OCI-LY1 (cell line): ENCODE measurements around the gene PPARD.

Experiments
- H2AFZ ChIP-seq: fragments of 200-600 bp; sonication (generic), shearing (Covaris generic); 2 replicates; pipeline ENCODE4 v1.6.0; 2014; ENCODE audit warnings: antibody characterized with exemption, mild to moderate bottlenecking, low read length
- H3F3A ChIP-seq: fragments of 200-600 bp; sonication (generic), shearing (Covaris generic); 2 replicates; pipeline ENCODE4 v1.6.0; 2014; ENCODE audit warnings: mild to moderate bottlenecking, antibody characterized with exemption, low read length, moderate library complexity; ENCODE audit not compliant: insufficient read depth
- H3K27ac ChIP-seq: fragments of 200-600 bp; sonication (generic); 2 replicates; pipeline ENCODE4 v1.5.1; 2014; ENCODE audit warnings: low read length, mixed run types, mild to moderate bottlenecking, low read depth; ENCODE audit not compliant: poor library complexity, severe bottlenecking
- H3K27me3 ChIP-seq: fragments of 200-600 bp; sonication (generic); 2 replicates; pipeline ENCODE4 v1.6.0; 2014; ENCODE audit warnings: antibody characterized with exemption, mild to moderate bottlenecking, low read length, moderate library complexity; ENCODE audit not compliant: insufficient read depth
- H3K36me3 ChIP-seq: fragments of 200-600 bp; sonication (generic); 2 replicates; pipeline ENCODE4 v1.6.1; 2014; ENCODE audit warnings: mild to moderate bottlenecking, antibody characterized with exemption, low read length, moderate library complexity, mixed read lengths; ENCODE audit not compliant: insufficient read depth
- H3K4me1 ChIP-seq: fragments of 200-600 bp; sonication (generic); 2 replicates; pipeline ENCODE4 v1.5.1; 2014; ENCODE audit warnings: mild to moderate bottlenecking, low read length, moderate library complexity; ENCODE audit not compliant: insufficient read depth, severe bottlenecking
- H3K4me2 ChIP-seq: fragments of 200-600 bp; sonication (generic), shearing (Covaris generic); 2 replicates; pipeline ENCODE4 v1.6.1; 2014; ENCODE audit warnings: low read length
- H3K4me3 ChIP-seq: fragments of 200-600 bp; sonication (generic); 2 replicates; pipeline ENCODE4 v1.5.1; 2014; ENCODE audit warnings: low read length, low read depth, mild to moderate bottlenecking, mixed read lengths; ENCODE audit not compliant: poor library complexity, severe bottlenecking
- H3K79me2 ChIP-seq: fragments of 200-600 bp; shearing (Covaris generic); 2 replicates; pipeline ENCODE4 v1.6.1; 2016; ENCODE audit warnings: mixed run types, low read length, mixed read lengths; ENCODE audit not compliant: insufficient read depth
- H3K9ac ChIP-seq: fragments of 200-600 bp; sonication (generic), shearing (Covaris generic); 2 replicates; pipeline ENCODE4 v1.6.1; 2014; ENCODE audit warnings: mild to moderate bottlenecking, low read length, mixed read lengths
- H3K9me2 ChIP-seq: fragments of 200-600 bp; sonication (generic), shearing (Covaris generic); 2 replicates; pipeline ENCODE4 v1.6.1; 2014; ENCODE audit warnings: low read depth, mild to moderate bottlenecking, low read length, mixed read lengths
- H3K9me3 ChIP-seq: fragments of 200-600 bp; shearing (Covaris generic); 2 replicates; pipeline ENCODE4 v1.6.1; 2014; ENCODE audit warnings: low read length, mixed read lengths
- H4K20me1 ChIP-seq: fragments of 200-600 bp; sonication (generic), shearing (Covaris generic); 2 replicates; pipeline ENCODE4 v1.6.0; 2016; ENCODE audit warnings: mild to moderate bottlenecking, low read length; ENCODE audit not compliant: insufficient read depth
- EZH2 ChIP-seq: fragments of 200-600 bp; sonication (generic), shearing (Covaris generic); IDR thresholded peaks from 2 replicates; pipeline ENCODE4 v1.8.0; 2017; ENCODE audit warnings: borderline replicate concordance, mixed run types, mild to moderate bottlenecking, antibody characterized with exemption, low read length, moderate library complexity, mixed read lengths
- TF ChIP-seq, protein P1 (sequence below): fragments of 200-600 bp; sonication (generic), shearing (Covaris generic); IDR thresholded peaks from 2 replicates; pipeline ENCODE4 v1.5.1; 2017; ENCODE audit warnings: mild to moderate bottlenecking, antibody characterized with exemption, low read length, moderate library complexity, mixed read lengths

PPARD gene

DNA sequence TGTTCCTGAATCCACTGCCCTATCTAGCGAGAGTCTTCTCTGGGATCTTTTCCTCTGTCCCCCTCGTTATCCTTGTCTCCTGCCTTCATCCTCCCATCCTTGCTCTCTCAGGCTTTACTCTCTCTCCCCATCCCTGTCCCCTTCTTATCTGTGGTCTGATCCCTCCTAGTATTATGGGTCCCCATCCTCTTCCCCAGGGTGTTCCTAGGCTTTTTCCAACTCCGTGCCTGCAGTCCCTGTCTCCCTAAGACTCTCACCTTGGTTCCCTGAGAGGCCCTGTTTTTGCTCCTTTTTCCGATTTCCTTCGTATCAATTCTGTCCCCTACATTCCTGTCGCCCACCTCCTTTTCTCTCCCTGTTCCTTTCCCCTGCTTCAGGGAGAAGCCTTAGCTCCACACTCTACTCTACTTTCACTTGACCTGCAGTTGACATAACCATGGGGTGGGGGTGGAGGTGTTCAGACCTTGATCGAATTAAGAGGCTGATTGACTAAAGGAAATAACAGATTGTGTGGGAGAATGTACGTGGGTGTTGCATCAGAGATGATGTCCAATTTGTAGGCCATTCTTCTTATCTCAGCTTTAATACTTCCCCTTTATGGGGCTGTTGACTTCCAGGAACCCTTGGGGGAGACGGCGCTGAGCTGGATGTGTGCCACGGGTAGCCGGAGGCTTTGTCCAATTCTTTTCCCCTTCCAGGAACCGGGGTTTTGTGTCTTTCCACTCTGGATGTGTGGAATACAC lies 905 bp downstream of the PPARD start:
- TF ChIP-seq, protein P1, sequence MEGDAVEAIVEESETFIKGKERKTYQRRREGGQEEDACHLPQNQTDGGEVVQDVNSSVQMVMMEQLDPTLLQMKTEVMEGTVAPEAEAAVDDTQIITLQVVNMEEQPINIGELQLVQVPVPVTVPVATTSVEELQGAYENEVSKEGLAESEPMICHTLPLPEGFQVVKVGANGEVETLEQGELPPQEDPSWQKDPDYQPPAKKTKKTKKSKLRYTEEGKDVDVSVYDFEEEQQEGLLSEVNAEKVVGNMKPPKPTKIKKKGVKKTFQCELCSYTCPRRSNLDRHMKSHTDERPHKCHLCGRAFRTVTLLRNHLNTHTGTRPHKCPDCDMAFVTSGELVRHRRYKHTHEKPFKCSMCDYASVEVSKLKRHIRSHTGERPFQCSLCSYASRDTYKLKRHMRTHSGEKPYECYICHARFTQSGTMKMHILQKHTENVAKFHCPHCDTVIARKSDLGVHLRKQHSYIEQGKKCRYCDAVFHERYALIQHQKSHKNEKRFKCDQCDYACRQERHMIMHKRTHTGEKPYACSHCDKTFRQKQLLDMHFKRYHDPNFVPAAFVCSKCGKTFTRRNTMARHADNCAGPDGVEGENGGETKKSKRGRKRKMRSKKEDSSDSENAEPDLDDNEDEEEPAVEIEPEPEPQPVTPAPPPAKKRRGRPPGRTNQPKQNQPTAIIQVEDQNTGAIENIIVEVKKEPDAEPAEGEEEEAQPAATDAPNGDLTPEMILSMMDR: no peak
- no peak for TF ChIP-seq EZH2
- Histone ChIP-seq H4K20me1 (no peaks in the 10 kb centered on the region), H3K27me3 (no peaks in the 10 kb centered on the region), H3K4me2 (peak overlapping the region; percentile 71), H3F3A (no peaks in the 10 kb centered on the region), H3K79me2 (no peaks in the 10 kb centered on the region), H3K9me2 (no peaks in the 10 kb centered on the region), H3K4me1 (peaks cover 26% of the 10 kb centered on the region), H3K36me3 (peaks cover 18% of the 10 kb centered on the region), H3K27ac (no peak overlapping the region), H2AFZ (no peak overlapping the region), H3K9ac (peak overlapping the region; percentile 56), H3K4me3 (peak overlapping the region; percentile 66), H3K9me3 (no peaks in the 10 kb centered on the region)

DNA sequence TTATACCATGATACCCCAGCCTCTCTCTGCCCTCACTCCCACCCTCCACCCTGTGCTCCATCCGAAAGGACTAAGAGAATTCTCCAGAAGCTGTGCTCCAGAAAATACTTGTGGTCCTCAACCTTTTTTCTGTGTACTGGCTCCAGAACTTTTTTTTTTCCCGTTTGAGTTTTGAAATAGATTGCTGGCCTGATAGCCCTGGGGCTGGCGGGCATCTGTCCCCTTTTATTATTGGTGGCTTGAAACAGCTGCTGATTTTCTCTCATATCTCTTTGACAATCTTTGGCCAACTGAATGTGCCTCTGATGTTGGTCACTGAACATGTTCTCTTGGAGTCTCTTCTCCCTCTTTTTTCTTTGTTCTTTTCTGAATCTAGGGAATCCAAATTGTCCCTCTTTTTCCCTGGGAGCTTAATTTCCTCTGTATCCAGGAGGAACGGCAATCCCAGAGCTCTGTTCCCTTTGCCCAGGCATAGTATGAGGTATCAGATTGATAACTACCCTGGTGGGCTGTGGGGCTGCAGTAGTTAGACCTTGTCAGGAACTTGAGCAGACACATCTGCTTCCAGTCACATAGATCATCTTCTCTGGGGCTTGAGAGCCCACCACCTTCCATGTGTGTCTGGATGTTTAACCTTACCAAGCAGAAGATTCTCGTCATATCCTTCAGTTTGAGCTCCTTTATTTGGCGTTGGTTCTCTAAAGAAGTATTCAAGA lies 1.6 kb downstream of the PPARD start:
- H3K4me2 ChIP-seq: peak overlapping the region; percentile 71; the same call in 1 of the 2 replicates
- H3F3A ChIP-seq: no peaks in the 10 kb centered on the region
- no peaks in the 10 kb centered on the region for H3K27me3 ChIP-seq
- H3K9ac ChIP-seq: no peak overlapping the region
- H3K9me3 ChIP-seq: no peaks in the 10 kb centered on the region
- peaks cover 18% of the 10 kb centered on the region for H3K36me3 ChIP-seq
- peaks cover 33% of the 10 kb centered on the region for H3K4me1 ChIP-seq
- H3K9me2 ChIP-seq: no peaks in the 10 kb centered on the region
- no peak for TF ChIP-seq EZH2
- TF ChIP-seq, protein P1: no peak
- H3K79me2 ChIP-seq: no peaks in the 10 kb centered on the region
- H4K20me1 ChIP-seq: no peaks in the 10 kb centered on the region
- no peak overlapping the region for H2AFZ ChIP-seq
- no peak overlapping the region for H3K27ac ChIP-seq
- peak overlapping the region; percentile 66 for H3K4me3 ChIP-seq

DNA sequence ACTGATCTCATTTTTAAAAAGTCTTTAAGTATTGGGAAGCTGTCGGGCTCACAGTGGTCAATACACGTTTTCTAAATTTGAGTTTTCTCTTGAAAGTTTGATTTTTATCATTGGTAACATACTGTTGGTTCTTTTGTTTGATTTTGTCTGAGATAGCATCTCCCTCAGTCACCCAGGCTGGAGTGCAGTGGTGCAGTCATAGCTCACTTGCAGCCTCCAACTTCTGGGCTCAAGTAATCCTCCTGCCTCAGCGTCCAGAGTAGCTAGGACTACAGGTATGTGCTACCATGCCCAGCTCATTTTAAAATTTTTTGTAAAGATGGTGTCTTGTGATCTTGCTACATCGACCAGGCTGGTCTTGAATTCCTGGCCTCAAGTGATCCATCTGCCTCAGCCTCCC lies 9.1 kb downstream of the PPARD start:
- Histone ChIP-seq H3K4me3 (no peak overlapping the region), H3K4me2 (no peak overlapping the region), H3K9me2 (no peaks in the 10 kb centered on the region), H2AFZ (no peak overlapping the region), H3K36me3 (peaks cover 23% of the 10 kb centered on the region; the same call in 1 of the 2 replicates), H3K4me1 (peaks cover 12% of the 10 kb centered on the region), H3K9ac (no peak overlapping the region), H3K9me3 (no peaks in the 10 kb centered on the region), H3F3A (no peaks in the 10 kb centered on the region), H3K27me3 (no peaks in the 10 kb centered on the region), H4K20me1 (no peaks in the 10 kb centered on the region), H3K79me2 (no peaks in the 10 kb centered on the region), H3K27ac (no peak overlapping the region)
- TF ChIP-seq, protein P1: no peak
- TF ChIP-seq EZH2: no peak
